Gastroesophageal sphincter (tissue), 4 donors: Measurements from ENCODE around the gene KIF13A. TPM values are rescaled to one million over a fixed set of nuclear protein-coding genes. Genes with fewer than 3 reads are reported as not detected.

Source experiments
- ATAC-seq: fragments of 150-250 bp; one replicate; pipeline ENCODE4 v1.9.1; 2016; ENCODE audit warnings: mild to moderate bottlenecking, moderate library complexity
- H3K27ac ChIP-seq, 4 donors: fragments of 200-600 bp; sonication (generic) in 3 of 4; 1 replicate in 3 of 4; 2 replicates in 1 of 4; pipeline ENCODE4 v1.5.1; 2016 to 2019
- H3K27me3 ChIP-seq: fragments of 200-600 bp; sonication (generic); one replicate; pipeline ENCODE4 v1.5.1; 2019
- H3K36me3 ChIP-seq, 2 donors: fragments of 200-600 bp; sonication (generic); one replicate each; pipeline ENCODE4 v1.5.1; 2019; ENCODE audit warnings: control low read depth in 1 of 2
- H3K4me1 ChIP-seq, 3 donors: fragments of 200-600 bp; sonication (generic); 1 replicate in 2 of 3; 2 replicates in 1 of 3; pipeline ENCODE4 v1.5.1; 2016 to 2019; ENCODE audit warnings: control low read depth in 2 of 3
- H3K4me3 ChIP-seq, 2 donors: fragments of 200-600 bp; sonication (generic); one replicate each; pipeline ENCODE4 v1.5.1; 2019; ENCODE audit warnings: mild to moderate bottlenecking in 1 of 2, moderate library complexity in 1 of 2
- H3K9me3 ChIP-seq, 3 donors: fragments of 200-600 bp; sonication (generic); one replicate each; pipeline ENCODE4 v1.5.1; 2017 to 2019; ENCODE audit warnings: control low read depth in 2 of 3
- EP300 ChIP-seq: sonication (generic); formaldehyde crosslinking; IDR thresholded peaks from one replicate; pipeline ENCODE4 v1.6.1; 2017; ENCODE audit warnings: antibody characterized with exemption, mild to moderate bottlenecking
- POLR2A ChIP-seq, 2 donors: fragments of 450-650 bp; IDR thresholded peaks; one replicate each; pipeline ENCODE4 v1.6.1; 2017; ENCODE audit warnings: antibody characterized with exemption in 2 of 2, mild to moderate bottlenecking in 2 of 2, moderate library complexity in 1 of 2
- POLR2AphosphoS5 ChIP-seq: sonication (generic); formaldehyde crosslinking; IDR thresholded peaks from one replicate; pipeline ENCODE4 v1.6.1; 2017; ENCODE audit warnings: antibody characterized with exemption
- WGBS, 2 donors: methylation state at CpG; one replicate each; pipeline ENCODE4 v1.1.5; 2018; ENCODE audit warnings: low coverage in 1 of 2; 5-methylcytosine and 5-hydroxymethylcytosine counted together
- total RNA-seq, 4 donors: library from RNA; depleted of rRNA; stranded (reverse); fragments of >200 nt; gene quantifications; one replicate each; pipeline ENCODE4 v1.1.0, GENCODE V29; 2016
- TF ChIP-seq, protein P1 (sequence below), 4 experiments: fragments of 200-600 bp in 2 of 4; fragments of 450-650 bp in 2 of 4; sonication (generic) in 1 of 4; IDR thresholded peaks; one replicate each; pipeline ENCODE4 v1.5.1; 2017 to 2019; ENCODE audit warnings: antibody characterized with exemption in 4 of 4, mild to moderate bottlenecking in 2 of 4, moderate library complexity in 2 of 4

Gene KIF13A
- total RNA-seq, 4 donors from 2014 or later, result 67.7 to 98.9 (median 84.1) TPM

DNA sequence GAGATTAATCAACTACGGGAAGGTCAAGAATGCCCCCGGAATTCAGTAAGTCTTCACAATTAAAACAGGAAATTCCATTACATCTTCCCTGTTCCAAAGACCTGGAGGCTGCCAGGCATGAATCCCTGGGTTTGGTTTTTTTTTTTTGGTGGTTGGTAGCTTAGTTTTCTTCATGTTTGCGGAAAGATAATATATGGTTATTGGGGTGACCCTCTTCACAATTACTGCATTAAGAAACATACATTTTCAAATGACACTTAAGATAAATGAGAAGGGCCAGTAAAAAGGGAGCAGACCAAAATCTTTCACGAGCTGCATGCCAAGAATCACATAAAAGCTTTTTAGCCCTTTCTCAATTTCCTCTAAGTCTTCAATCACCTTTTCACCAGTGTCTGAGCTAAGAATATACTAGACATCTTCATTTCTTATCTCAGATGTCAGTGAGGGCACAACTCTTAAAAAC, 64.0 kb downstream of the KIF13A start:
- no peak for TF ChIP-seq POLR2A (IDR thresholded peaks at IDR 0.05)
- TF ChIP-seq, protein P1, sequence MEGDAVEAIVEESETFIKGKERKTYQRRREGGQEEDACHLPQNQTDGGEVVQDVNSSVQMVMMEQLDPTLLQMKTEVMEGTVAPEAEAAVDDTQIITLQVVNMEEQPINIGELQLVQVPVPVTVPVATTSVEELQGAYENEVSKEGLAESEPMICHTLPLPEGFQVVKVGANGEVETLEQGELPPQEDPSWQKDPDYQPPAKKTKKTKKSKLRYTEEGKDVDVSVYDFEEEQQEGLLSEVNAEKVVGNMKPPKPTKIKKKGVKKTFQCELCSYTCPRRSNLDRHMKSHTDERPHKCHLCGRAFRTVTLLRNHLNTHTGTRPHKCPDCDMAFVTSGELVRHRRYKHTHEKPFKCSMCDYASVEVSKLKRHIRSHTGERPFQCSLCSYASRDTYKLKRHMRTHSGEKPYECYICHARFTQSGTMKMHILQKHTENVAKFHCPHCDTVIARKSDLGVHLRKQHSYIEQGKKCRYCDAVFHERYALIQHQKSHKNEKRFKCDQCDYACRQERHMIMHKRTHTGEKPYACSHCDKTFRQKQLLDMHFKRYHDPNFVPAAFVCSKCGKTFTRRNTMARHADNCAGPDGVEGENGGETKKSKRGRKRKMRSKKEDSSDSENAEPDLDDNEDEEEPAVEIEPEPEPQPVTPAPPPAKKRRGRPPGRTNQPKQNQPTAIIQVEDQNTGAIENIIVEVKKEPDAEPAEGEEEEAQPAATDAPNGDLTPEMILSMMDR (IDR thresholded peaks at IDR 0.05), result no peak
- TF ChIP-seq POLR2AphosphoS5, result no peak
- TF ChIP-seq EP300, result no peak
- Histone ChIP-seq H3K36me3 (no peaks in the 10 kb centered on the region), H3K9me3 (no peaks in the 10 kb centered on the region), H3K27me3 (no peaks in the 10 kb centered on the region), H3K4me3 (no peak overlapping the region), H3K27ac (peak overlapping the region in 3 of 4 donors; percentile 54 to 58 (median 57)), H3K4me1 (peaks cover 11 to 93% (median 19%) of the 10 kb centered on the region in 3 donors)
- ATAC-seq, result no peak
- WGBS, 2 donors, result 19 to 29% methylated on average over 4 of the region's 4 CpGs

DNA sequence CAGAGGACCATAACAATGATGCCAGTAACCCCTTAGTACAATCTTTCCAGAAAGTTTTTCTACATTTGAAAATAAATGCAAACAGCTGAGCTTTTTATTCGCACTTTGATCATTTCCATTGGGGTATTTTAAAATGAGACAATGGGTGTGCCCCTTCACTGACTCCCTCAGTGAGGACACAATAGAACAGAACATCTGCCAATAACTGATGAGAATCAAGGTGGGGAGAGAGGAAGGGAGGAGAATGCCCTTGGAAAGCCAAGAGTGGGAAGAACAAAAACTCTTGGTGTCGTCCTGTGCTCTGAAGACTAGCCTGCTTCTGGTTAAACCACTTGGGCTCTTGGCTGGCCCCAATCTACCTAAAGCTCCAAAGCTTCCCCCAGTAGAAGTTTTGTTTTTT, 66.0 kb downstream of the KIF13A start:
- TF ChIP-seq, protein P1 (IDR thresholded peaks at IDR 0.05), result no peak
- no peak for TF ChIP-seq POLR2AphosphoS5
- TF ChIP-seq POLR2A (IDR thresholded peaks at IDR 0.05), result no peak
- TF ChIP-seq EP300, result no peak
- H3K4me1 ChIP-seq, result peaks cover 4 to 88% (median 13%) of the 10 kb centered on the region in 3 donors
- 60 to 100% methylated on average over 1 to 2 of the region's 2 CpGs for WGBS, 2 donors
- H3K27ac ChIP-seq, result peak overlapping the region in 1 of 4 donors; percentile 15
- no peaks in the 10 kb centered on the region for H3K36me3 ChIP-seq
- H3K27me3 ChIP-seq, result no peaks in the 10 kb centered on the region
- H3K9me3 ChIP-seq, result no peaks in the 10 kb centered on the region
- no peak for ATAC-seq
- no peak overlapping the region for H3K4me3 ChIP-seq

DNA sequence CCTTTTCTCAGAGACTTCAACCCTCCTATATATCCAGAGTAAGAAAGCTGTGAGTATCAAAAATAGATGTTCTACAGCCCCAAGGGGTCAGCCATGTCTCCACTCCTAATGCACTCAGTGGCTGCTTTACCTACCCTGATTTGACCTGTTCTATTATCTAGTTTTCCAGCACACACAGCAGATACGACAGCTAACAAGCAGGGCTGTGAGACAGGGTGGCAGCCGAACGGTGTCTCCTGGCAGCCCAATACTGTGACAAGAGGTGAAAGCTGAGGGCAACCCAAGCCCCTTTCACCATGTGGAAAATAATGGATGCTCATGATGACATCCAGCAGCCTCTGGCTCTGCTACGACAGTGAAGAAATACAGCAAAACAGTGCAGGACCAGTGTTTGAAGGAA, 67.9 kb downstream of the KIF13A start:
- ATAC-seq, result no peak
- no peak for TF ChIP-seq POLR2AphosphoS5
- TF ChIP-seq EP300, result no peak
- TF ChIP-seq POLR2A (IDR thresholded peaks at IDR 0.05), result no peak
- TF ChIP-seq, protein P1 (IDR thresholded peaks at IDR 0.05), result no peak
- 67% methylated on average over 4 of the region's 4 CpGs; no CpG with 5 or more reads in 1 of the 2 donors for whole genome bisulfite sequencing, 2 donors
- no peaks in the 10 kb centered on the region for H3K36me3 ChIP-seq
- H3K4me3 ChIP-seq, result no peak overlapping the region
- H3K27me3 ChIP-seq, result no peaks in the 10 kb centered on the region
- H3K27ac ChIP-seq, result no peak overlapping the region
- H3K9me3 ChIP-seq, result no peaks in the 10 kb centered on the region
- H3K4me1 ChIP-seq, result peaks cover 3 to 86% (median 10%) of the 10 kb centered on the region in 3 donors

GRCh38 chr6:17917837-17918763, 69.3 kb downstream of the KIF13A start:
- H3K27me3 ChIP-seq, result no peaks in the 10 kb centered on the region
- no peaks in the 10 kb centered on the region for H3K36me3 ChIP-seq
- peak overlapping the region in 1 of 4 donors; percentile 1 for H3K27ac ChIP-seq
- 78 to 82% methylated on average over 6 to 9 of the region's 9 CpGs for WGBS, 2 donors
- peaks cover 5 to 85% (median 10%) of the 10 kb centered on the region in 3 donors for H3K4me1 ChIP-seq
- H3K9me3 ChIP-seq, result no peaks in the 10 kb centered on the region
- ATAC-seq, result no peak
- H3K4me3 ChIP-seq, result no peak overlapping the region
- TF ChIP-seq EP300 (no peak), POLR2A (IDR thresholded peaks at IDR 0.05) (no peak)

GRCh38 chr6:17914651-17915050, 72.8 kb downstream of the KIF13A start:
- 60 to 86% methylated on average over 1 to 2 of the region's 2 CpGs for WGBS, 2 donors
- no peak overlapping the region for H3K4me3 ChIP-seq
- peak overlapping the region in 1 of 4 donors; percentile 33 for H3K27ac ChIP-seq
- H3K9me3 ChIP-seq, result no peaks in the 10 kb centered on the region
- peak; percentile 67 for ATAC-seq
- TF ChIP-seq, protein P1 (IDR thresholded peaks at IDR 0.05), result no peak
- TF ChIP-seq POLR2A (IDR thresholded peaks at IDR 0.05), result no peak
- no peak for TF ChIP-seq POLR2AphosphoS5
- TF ChIP-seq EP300, result no peak
- no peaks in the 10 kb centered on the region for H3K27me3 ChIP-seq
- H3K4me1 ChIP-seq, result peaks cover 4 to 80% (median 6%) of the 10 kb centered on the region in 3 donors
- no peaks in the 10 kb centered on the region for H3K36me3 ChIP-seq
